ENCODE measurements around the gene VCAM1.

VCAM1 gene

GRCh38 chr1:100704473-100704872 lies 15.1 kb upstream of the VCAM1 start:
- no peak for TF ChIP-seq FOXM1 (IDR thresholded peaks at IDR 0.05; ENCODE audit: borderline replicate concordance, low read depth)
- TF ChIP-seq USF1 (IDR thresholded peaks at IDR 0.05), result no peak
- TF ChIP-seq EP300 (IDR thresholded peaks at IDR 0.05; ENCODE audit: borderline replicate concordance), result no peak
- no peak for TF ChIP-seq CEBPB (IDR thresholded peaks at IDR 0.05)
- TF ChIP-seq NFIC (IDR thresholded peaks at IDR 0.05), result no peak
- no peak for TF ChIP-seq MAX (IDR thresholded peaks at IDR 0.05)
- no peak for TF ChIP-seq ZBTB7A (IDR thresholded peaks at IDR 0.05; ENCODE audit: low read depth)
- no peak for TF ChIP-seq CREB1 (IDR thresholded peaks at IDR 0.05; ENCODE audit: low read depth)
- TF ChIP-seq TCF12 (IDR thresholded peaks at IDR 0.05; ENCODE audit: low read depth), result no peak

- no peak for TF ChIP-seq TEAD4 (IDR thresholded peaks at IDR 0.05)
- no peak for TF ChIP-seq EGR1 (IDR thresholded peaks at IDR 0.05)
- no peak for TF ChIP-seq YY1 (IDR thresholded peaks at IDR 0.05; ENCODE audit: low read depth)
- TF ChIP-seq RAD21 (IDR thresholded peaks at IDR 0.05; ENCODE audit: low read depth), result no peak
- TF ChIP-seq FOXM1 (IDR thresholded peaks at IDR 0.05; ENCODE audit: borderline replicate concordance, low read depth), result no peak
- no peak for TF ChIP-seq CREB1 (IDR thresholded peaks at IDR 0.05; ENCODE audit: low read depth)
- TF ChIP-seq MAX (IDR thresholded peaks at IDR 0.05), result no peak
- TF ChIP-seq REST (IDR thresholded peaks at IDR 0.05; ENCODE audit: low read depth), result no peak
- no peak for TF ChIP-seq NFIC (IDR thresholded peaks at IDR 0.05)
- TF ChIP-seq EP300 (IDR thresholded peaks at IDR 0.05; ENCODE audit: borderline replicate concordance), result no peak
- no peak for TF ChIP-seq TCF12 (IDR thresholded peaks at IDR 0.05; ENCODE audit: low read depth)
- no peak for TF ChIP-seq ZBTB7A (IDR thresholded peaks at IDR 0.05; ENCODE audit: low read depth)
- TF ChIP-seq USF1 (IDR thresholded peaks at IDR 0.05), result no peak
These were observed 13.2 kb upstream of the VCAM1 start for GRCh38 chr1:100706296-100706695.

- TF ChIP-seq CREB1 (IDR thresholded peaks at IDR 0.05; ENCODE audit: low read depth), result no peak
- no peak for TF ChIP-seq TCF12 (IDR thresholded peaks at IDR 0.05; ENCODE audit: low read depth)
- no peak for TF ChIP-seq ZBTB7A (IDR thresholded peaks at IDR 0.05; ENCODE audit: low read depth)
- TF ChIP-seq TEAD4 (IDR thresholded peaks at IDR 0.05), result no peak
- no peak for TF ChIP-seq CEBPB (IDR thresholded peaks at IDR 0.05)
- TF ChIP-seq FOXM1 (IDR thresholded peaks at IDR 0.05; ENCODE audit: borderline replicate concordance, low read depth), result no peak
- no peak for TF ChIP-seq USF1 (IDR thresholded peaks at IDR 0.05)
- no peak for TF ChIP-seq MAX (IDR thresholded peaks at IDR 0.05)
- TF ChIP-seq RAD21 (IDR thresholded peaks at IDR 0.05; ENCODE audit: low read depth), result no peak
- no peak for TF ChIP-seq NFIC (IDR thresholded peaks at IDR 0.05)
- no peak for TF ChIP-seq YY1 (IDR thresholded peaks at IDR 0.05; ENCODE audit: low read depth)
- no peak for TF ChIP-seq EGR1 (IDR thresholded peaks at IDR 0.05)
- TF ChIP-seq REST (IDR thresholded peaks at IDR 0.05; ENCODE audit: low read depth), result no peak
- TF ChIP-seq EP300 (IDR thresholded peaks at IDR 0.05; ENCODE audit: borderline replicate concordance), result no peak
- no peak for TF ChIP-seq TAF1 (IDR thresholded peaks at IDR 0.05; ENCODE audit: low read depth)
These were observed 12.7 kb upstream of the VCAM1 start for GRCh38 chr1:100706856-100707255.

- TF ChIP-seq TEAD4 (IDR thresholded peaks at IDR 0.05) (no peak), REST (IDR thresholded peaks at IDR 0.05; ENCODE audit: low read depth) (no peak), CEBPB (IDR thresholded peaks at IDR 0.05) (no peak), USF1 (IDR thresholded peaks at IDR 0.05) (no peak), NFIC (IDR thresholded peaks at IDR 0.05) (no peak)
These were observed 11.0 kb upstream of the VCAM1 start for GRCh38 chr1:100708476-100709062.

Measured in Ishikawa (cell line).